SKM-1 treated with dmso at 0.1 percent for 144 hours (cell line): ENCODE results near the gene TLE2.
"Not testable (repeated sequence)": the region's sequence is repeated elsewhere in the genome, so short reads cannot be mapped to it uniquely, and the experiment has no call there.

Source experiments
- DNase-seq: peaks from one replicate; lab custom pipeline; 2025; ENCODE audit not compliant: unreplicated experiment; lab: John Stamatoyannopoulos, UW

Gene TLE2

DNA sequence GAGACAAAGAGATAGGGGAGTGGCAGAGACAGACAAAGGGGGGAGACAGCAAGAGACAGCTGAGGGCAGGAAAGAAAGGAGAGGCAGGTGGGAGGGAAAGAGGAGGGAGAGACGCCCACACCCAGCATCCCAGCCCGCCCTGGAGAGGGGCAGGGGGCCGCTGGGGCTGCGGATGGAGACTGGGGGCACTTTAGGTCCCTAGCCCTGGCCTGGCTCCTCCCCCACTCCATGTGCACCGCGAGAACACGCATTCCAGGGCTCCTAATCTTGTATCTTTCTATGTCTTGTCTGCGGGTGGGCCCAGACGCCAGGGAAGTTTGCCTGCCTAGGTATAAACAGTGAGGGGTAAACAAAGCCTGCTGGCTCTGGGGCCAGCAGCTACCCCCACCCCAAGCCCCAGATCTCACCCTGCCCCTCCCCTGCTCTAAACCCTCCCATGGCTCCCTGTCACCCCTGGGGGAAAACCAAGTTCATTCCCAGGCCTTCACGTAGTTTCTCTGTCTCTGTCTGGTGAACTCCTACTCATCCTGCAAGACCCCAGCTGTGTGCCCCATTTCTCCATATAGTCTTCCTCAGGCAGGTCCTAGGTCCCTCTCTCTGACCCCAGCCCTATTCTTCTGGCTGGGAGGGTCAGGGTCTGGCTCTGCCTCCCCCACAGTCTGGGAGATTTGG lies 27.5 kb upstream of the TLE2 start:
- DNase-seq, result no peak

DNA sequence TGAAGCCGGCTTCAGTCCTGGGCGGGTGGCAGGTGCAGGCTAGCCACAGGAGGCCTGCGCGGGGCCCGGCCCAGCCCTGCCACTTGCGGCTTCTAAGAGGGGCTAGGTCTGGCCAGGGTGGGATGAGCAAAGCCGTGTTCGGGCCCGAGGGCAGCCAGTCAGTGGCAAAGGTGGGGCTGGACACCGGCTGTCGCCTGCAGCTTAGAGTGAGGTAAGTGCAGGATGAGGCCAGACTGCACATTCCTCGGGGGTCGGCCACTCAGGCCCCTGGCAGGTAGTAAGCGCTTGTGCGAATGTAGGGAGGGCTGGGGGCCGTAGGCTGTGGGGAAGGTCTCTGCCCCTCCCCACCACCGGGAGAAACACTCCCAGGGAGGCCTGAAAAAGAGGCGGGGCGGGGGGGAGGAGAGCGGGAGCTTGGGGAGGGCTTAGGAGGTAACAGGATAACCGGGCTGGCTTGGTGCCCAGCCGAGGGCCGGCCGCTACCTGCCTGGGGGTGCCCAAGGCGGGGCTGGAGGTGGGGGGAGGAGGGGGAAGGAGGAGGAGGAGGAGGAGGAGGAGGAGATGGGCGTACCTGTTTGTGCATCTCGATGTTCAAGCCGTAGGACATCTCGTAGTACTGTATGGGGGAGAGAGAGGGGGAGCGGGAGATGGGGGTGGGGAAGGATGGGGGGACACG lies 26.8 kb upstream of the TLE2 start:
- DNase-seq, result no peak

DNA sequence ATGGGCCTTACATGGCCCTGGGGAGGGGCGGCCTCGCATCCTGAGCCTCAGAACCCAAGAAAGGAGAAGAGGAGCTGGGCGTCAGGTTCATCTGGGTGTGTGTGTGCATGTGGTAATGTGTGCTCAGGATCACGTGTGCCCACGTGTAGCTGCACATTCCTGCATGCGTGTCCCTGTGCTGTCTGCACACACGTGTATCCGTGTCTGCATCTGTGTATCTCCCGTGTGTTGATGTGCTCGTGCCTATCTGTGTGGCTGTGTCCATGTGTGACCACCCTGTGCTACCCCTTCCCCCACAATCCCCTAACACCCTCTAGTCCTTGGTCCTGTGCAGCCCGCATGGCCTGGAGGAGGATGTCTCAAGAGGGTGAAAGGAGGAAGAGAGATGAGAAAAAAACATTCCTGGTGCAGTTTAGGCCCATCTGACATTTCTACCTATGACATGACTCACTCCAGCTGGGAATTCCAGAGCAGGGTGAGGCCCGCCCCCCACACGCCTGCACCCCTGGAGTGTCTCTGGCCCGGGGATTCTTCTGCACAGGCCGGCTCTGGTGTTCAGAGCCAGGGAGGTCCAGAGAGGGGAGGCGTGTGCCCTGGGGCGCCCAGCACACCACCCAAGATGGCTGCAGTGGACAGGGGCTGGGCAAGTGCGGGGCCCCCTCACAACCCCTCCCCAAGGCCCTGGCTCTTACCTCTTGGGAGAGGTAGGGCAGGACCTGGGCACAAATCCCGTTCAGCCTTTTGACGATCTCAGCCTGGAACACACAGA lies 26.1 kb upstream of the TLE2 start:
- DNase-seq, result no peak

DNA sequence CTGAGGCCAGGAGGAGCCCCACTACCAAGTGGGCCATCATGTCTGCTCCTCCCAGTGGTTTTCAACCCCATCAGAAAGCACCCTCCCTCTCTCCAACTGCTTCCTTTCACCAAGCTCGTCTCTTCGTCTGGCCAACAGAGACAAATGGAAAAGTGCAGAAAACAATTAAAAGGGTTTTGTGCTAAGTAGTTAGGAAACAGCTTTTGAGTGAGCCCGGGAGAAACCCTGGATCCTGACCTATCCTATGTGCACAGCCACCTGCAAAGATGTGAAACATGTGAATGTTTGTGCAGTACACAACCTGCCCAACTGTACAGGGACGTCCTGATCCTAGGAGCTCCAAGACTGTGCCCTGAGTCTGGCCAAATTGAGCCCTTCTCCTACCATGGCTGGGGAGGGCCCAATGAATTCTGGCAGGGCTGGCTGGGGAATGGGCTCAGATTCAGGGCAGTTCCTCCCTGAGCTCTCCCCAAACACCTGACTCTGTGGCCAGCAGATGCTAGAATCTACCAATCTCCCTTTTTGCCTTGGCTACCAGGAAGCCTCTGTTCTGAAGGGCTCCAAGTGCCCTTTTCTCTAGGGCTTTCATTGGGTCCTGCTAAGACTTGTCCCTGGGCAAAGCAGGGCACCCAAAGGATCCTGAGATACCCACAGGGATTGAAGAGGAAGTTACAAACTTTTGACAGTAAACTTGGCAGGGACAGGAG lies 25.3 kb upstream of the TLE2 start:
- no peak for DNase-seq

DNA sequence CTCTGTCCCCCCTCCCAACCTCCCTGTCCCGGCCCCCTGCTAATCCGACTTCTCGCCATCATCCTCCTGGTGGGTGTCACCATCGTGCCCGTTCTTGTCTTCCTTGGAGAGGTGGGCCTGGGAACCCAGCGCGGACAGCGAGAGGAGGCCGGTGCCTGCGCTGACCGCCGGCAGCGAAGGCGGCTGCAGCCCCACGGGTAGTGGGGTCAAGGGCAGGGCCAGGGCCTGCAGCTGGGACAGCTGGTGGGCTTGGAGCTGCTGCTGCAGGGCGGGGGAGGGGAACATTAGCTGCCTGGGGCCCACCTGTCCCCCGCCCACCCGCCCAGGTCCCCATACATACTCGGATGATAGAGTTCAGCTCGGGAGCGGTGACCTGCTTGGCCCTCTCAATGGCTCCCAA lies 24.7 kb upstream of the TLE2 start:
- no peak for DNase-seq

DNA sequence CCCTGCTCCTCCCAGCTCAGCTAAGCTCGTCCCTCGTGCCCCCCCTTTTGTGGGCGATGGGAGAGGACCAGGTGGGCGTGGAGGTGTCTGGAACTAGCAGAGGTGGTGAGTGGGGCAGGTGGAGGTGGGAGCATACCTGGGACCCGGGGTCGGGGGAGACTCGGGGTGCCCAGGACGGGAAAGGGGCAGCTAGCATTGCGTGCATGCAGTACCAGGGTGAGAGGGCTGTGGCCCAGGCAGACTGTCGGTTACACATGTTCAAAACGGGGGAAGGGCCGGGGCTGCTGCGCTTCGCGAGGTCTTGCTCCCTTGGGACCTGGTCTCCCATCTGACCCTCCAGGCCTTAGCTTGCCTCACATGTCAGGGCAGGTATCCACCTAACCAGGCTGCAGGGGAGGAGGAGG lies 24.1 kb upstream of the TLE2 start:
- DNase-seq, result no peak

DNA sequence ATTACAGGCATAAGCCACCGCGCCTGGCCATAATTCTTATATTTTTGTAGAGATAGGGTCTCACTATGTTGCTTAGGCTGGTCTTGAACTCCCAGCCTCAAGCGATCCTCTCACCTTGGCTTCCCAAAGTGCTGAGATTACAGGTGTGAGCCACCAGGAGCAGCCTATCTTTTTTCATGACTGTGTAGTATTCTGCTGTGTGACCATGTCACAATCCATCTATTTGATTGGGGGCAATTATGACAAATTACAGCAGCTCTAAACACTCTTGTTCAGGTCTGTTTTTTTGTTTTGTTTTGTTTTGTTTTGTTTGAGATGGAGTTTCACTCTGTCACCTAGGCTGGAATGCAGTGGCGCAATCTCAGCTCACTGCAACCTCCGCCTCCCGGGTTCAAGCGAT lies 20.9 kb upstream of the TLE2 start:
- DNase-seq, result not testable (repeated sequence)

DNA sequence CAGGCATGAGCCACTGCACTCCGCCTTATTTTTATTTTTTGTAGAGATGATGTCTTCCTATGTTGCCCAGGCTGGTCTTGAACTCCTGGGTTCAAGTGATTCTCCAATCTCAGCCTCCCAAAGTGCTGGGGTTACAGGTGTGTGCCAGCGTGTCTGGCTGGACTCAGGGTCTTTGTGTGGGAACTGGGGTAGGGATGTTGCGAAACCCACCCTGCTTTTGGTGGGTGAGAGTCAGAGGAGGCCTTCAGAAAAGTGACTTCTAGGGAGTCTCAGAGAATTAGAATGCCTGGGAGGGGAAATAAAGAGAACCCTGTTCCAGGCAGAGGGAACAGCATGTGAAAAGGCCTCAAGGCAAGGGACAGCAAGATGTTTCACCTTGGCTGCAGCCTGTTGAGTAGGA lies 20.0 kb upstream of the TLE2 start:
- no peak for DNase-seq

DNA sequence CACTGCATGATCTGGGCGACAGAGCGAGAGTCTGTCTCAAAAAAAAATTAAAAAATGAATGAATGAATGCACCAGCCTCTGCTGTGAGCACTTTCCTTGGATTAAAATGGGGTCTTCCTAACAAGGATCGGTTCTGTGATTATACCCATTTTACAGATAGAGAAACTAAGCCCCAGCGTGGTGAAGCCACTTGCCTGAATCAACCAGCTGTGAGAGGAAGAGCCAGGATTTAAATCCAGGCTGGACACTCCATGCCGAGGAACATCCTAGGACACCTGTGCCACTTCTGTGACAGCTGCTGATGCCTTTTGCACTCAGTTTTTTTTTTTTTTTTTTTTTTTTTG lies 19.1 kb upstream of the TLE2 start:
- no peak for DNase-seq

DNA sequence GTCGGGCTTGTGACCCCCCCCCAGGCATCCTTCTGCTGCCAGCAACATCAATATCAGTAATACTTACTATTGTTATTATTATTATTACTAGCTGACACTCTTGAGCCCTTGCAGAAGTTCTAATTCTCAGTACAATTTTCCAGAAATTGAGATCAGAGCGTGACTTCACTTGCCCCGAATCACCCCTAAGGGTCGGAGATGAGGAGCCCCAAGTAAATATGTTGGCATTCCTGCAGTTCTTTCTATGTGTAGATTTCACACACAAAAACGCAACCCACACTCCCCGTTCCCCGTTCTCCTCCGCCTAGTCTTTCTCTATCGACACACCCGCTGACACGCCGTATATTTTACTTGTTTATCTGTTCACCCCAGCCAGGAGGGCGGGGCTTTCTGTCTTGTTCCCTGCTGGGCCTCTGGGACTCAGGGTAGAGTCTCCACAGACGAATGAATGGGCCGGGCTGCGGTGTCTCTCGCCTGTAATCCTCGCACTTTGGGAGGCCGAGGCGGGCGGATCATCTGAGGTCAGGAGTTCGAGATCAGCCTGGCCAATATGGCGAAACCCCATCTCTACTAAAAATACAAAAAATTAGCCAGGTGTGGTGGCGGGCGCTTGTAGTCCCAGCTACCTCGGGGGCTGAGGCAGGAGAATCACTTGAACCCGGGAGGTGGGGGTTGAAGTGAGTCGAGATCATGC lies 18.6 kb upstream of the TLE2 start:
- DNase-seq, result peak; percentile 26

DNA sequence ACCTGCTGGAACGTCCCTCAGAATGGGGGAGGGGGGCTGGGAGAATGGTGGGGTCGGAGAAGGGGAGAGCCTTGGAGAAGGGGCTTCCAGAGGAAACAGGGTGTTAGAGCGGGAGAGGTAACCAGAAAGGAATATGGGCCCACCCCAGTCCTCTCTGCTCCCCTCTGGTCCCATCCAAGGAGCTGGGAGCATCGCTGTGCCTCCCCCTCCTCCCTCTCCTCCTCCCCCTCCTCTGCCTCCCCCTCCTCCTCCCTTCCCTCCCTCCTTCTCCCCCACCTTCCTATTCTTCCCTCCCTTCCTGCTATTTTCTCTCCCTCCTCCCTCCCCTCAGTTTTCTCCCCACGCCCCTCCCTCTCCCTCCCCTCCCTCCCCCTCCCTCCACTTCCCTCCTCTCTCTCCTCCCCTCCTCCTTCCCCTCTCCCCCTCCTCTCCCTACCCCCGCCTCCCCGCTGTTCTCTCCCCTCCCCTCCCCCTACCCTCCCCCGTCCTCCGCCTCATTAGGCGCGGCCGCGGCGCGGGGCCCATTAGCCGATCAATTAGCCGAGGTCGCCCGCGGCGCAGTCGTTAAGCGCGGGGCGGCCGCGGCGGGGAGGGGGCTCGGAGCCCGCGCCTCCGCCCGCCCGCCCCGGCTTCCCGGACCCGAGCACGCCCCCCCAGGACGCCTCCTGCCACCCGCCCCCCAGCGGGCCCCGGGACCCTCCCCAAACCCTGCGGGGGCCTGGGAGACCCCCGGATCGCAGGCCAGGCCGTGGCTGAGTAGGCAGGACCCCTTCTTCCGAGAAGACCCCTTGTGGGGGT lies 17.8 kb upstream of the TLE2 start:
- no peak for DNase-seq

DNA sequence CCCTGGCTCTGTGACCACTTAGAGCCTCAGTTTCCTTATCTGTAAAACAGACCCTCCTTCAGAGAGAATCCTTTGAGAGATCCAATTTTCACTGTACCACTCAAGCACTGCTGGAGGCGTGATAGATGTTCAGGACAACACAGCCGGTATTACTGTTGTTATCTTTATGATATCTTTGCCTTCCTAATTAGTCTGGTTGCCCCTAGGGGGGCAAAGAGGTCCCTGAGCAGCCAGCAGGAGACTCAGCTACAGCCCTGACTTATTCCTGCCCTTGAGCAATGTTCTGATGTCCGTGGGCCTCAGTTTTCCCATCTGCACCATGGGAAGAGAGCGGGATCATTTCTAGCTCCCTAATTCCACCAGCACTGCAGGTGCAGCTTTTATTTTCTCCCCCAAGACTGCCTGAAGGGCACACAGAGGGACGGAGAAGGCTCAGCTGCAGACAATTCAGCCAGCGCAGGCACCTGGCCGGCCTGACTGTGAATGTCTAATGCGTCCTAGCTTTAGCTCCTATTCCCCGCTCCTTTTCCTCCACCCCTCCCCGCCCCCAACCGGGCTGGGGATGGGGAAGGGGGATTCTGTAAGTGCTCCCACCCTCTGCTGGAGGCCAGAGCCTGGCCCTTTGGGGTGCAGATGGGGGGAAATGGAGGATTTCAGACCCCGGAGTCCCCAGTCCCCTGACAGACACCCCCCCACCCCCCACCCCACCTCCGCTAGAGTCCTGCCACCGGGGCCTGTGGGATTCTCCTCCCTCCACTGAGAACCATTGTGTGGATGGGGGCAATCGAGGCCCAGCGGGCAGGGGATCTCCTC lies 17.0 kb upstream of the TLE2 start:
- DNase-seq, result no peak

DNA sequence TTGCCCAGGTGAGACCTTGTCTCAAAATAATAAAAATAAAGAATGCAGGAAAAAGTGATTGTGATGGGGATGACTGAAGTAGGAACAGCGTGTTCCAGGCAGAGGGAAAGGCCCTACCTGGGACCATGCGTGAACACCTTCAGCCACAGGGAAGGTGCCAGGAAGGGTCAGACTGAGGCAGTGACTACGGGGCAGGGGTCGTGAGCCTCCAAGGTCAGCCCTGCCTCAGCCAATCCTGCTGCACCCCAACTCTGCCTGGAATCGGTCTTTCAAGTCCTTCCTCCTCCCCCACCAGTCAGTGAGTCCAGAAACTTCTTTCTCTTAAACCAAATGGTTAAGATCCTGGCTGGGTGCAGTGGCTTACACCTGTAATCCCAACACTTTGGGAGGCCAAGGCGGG lies 16.1 kb upstream of the TLE2 start:
- DNase-seq, result no peak

DNA sequence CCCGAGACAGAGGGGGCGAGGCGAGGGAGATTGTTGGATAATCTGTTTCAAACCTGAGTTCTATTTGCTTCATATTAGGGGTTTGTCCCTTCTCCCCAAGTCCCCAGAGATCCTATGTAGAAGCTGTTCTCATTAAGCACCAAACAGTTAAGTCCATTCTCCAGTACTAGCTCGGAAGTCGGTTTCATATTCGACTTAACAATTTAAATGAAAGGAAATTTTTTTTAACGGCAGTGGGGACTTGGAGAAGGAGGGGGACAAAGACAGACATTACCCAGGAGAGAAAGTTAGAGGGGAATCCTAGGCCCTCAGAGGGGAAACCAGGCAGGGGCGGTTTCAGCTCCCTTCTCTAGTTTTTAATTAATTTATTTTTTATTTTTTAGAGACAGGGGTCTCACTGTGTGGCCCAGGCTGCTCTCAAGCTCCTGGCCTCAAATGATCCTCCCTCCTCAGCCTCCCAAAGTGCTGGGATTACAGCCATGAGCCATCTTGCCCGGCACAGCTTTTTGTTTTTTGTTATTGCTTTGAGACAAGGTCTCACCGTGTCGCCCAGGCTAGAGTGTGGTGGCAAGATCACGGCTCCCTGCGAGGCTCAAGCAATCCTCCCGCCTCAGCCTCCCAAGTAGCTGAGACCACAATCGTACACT lies 13.7 kb upstream of the TLE2 start:
- DNase-seq, result no peak

DNA sequence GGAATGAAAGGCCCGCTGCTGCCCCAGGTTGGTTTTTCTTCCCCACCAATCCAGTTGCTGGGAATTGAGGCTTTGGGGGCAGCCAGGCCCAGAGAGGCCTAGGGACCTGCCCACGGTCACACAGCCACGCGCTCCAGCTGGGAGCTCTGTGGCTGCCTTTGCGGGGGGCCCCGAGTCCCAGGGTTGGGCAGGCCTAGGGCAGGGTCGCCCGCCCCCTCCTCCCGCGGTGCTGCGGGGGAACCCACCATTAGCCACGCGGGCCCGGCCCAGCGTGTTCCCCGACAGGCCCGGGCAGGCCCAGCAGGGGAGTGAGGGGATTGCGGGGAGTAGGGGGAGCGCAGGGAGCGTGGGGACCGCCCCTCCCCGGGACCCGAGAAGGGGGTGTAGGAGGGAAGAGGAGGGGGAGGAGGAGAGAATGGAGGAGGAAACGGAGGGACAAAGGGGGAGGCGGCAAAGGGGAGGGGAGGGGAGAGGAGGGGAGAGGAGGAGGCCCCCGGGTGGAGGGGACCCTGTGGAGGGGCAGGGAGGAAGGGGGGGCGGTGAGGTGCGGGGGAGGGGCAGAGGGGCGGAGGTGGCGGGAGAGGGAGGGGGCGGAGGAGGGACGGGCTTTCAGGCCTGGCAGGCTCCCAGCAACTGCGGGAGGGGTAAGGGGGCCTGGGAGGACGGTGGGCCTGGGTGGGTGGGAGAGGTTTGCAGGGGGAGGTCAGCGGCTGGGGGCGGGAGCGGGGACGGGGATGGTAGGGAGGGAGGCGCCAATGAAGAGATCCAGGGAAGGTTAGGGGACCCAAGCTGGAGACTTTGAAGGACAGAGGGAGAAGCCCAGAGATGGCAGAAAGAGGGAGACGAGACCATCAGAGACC lies 12.9 kb upstream of the TLE2 start:
- DNase-seq, result no peak

DNA sequence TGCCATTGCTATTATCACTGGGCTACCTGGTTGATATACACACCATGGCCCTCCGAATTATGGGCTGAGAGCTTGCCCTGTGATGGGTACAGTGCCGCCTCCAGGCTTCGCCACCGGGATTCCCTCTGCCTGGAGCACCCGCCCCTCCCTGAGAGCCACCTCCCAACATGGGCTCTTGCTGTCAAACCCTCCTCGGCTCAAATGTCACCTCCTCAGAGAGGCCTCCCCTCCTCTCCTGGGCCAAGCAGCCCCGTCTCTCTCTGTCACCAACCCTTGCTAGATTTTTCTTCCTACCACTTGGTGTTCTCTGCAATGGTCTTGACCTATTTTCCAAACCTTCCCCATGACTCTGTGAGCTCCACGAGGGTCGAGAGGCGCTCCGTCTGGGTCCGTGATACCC lies 12.2 kb upstream of the TLE2 start:
- DNase-seq, result no peak

DNA sequence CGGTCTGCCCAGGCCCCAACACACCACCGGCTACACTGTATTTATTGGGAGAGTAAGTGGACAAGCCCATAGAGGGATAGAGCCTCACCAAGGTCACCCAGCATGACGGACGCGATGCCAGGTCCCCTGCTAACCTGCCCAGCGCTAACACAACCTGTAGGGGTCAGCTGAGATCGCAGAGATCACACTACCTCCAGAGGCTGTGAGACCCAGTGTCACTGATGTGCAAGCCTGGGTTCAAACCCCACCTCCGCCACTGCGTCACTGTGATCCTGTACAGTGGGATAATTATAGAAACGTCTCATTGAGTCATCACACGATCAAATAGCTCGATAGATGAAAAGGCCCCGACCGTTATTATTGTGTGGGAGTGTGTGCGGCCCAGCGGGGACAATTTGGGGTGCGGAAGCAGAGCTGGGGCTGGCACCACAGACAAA lies 10.6 kb upstream of the TLE2 start:
- no peak for DNase-seq

DNA sequence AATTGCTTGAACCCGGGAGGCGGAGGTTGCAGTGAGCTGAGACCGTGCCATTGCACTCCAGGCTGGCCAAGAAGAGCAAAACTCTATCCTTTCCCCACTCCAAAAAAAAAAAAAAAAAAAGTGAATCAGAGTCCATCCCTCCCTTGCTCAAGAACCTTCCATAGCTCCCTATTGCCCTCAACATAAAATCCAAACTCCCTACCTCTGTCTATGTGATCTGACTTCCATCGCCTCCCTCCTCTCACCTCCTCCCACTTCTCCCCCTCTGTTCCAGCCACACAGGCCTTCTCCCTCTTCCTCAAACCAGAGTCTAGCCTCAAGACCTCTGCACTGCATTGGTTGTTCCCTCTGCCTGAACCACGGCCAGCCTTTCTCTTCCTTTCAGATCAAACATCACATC lies 10.0 kb upstream of the TLE2 start:
- DNase-seq, result no peak
